HEK293T (cell line): Measurements from ENCODE around the gene ALDH2.

Experiments
- ARNT ChIP-seq: fragments of 450-650 bp; IDR thresholded peaks from 2 replicates; pipeline ENCODE4 v1.6.1; 2017; ENCODE audit warnings: mild to moderate bottlenecking
- BHLHE40 ChIP-seq: fragments of 450-650 bp; IDR thresholded peaks from 2 replicates; pipeline ENCODE4 v1.6.1; 2016; ENCODE audit warnings: mild to moderate bottlenecking, moderate library complexity, borderline replicate concordance
- CTBP1 ChIP-seq: fragments of 450-650 bp; IDR thresholded peaks from 2 replicates; pipeline ENCODE4 v1.6.1; 2016; ENCODE audit warnings: borderline replicate concordance
- ELF4 ChIP-seq: fragments of 450-650 bp; IDR thresholded peaks from 2 replicates; pipeline ENCODE4 v1.6.1; 2017; ENCODE audit warnings: antibody characterized with exemption
- FOXA1 ChIP-seq: fragments of 450-650 bp; IDR thresholded peaks from 2 replicates; pipeline ENCODE4 v1.6.1; 2016; ENCODE audit warnings: mild to moderate bottlenecking
- FOXM1 ChIP-seq: fragments of 450-650 bp; IDR thresholded peaks from 2 replicates; pipeline ENCODE4 v1.6.1; 2017; ENCODE audit warnings: mild to moderate bottlenecking, borderline replicate concordance
- LEF1 ChIP-seq: fragments of 450-650 bp; IDR thresholded peaks from 2 replicates; pipeline ENCODE4 v1.6.1; 2017; ENCODE audit warnings: mild to moderate bottlenecking, borderline replicate concordance
- NFRKB ChIP-seq: fragments of 450-650 bp; IDR thresholded peaks from 2 replicates; pipeline ENCODE4 v1.6.1; 2016; ENCODE audit warnings: mild to moderate bottlenecking, moderate library complexity
- PKNOX1 ChIP-seq: fragments of 450-650 bp; IDR thresholded peaks from 2 replicates; pipeline ENCODE4 v1.6.1; 2016
- SP1 ChIP-seq: fragments of 450-650 bp; IDR thresholded peaks from 2 replicates; pipeline ENCODE4 v1.6.1; 2017
- SUZ12 ChIP-seq: fragments of 450-650 bp; IDR thresholded peaks from 2 replicates; pipeline ENCODE4 v1.6.1; 2016; ENCODE audit warnings: mild to moderate bottlenecking
- TARDBP ChIP-seq: fragments of 450-650 bp; IDR thresholded peaks from 2 replicates; pipeline ENCODE4 v1.6.1; 2016

GRCh38 chr12:111757361-111758119 is 9.2 kb upstream of the ALDH2 start:
- TF ChIP-seq SP1 (no peak), ARNT (no peak), BHLHE40 (no peak), ELF4 (no peak), CTBP1 (no peak), TARDBP (no peak), FOXM1 (no peak), NFRKB (no peak), LEF1 (no peak), PKNOX1 (no peak), SUZ12 (no peak), FOXA1 (no peak)
